A673 (cell line): ENCODE data around the gene UNC13C.

Source experiments
- CTCF ChIP-seq: fragments of 300-800, 200-600 bp; sonication (generic); conservative IDR thresholded peaks from 2 replicates; pipeline ENCODE4 v1.5.1; 2017; ENCODE audit warnings: low read depth, mild to moderate bottlenecking, antibody characterized with exemption, low read length, moderate library complexity, mixed read lengths
- EZH2 ChIP-seq: fragments of 200-600 bp; sonication (generic); IDR thresholded peaks from 2 replicates; pipeline ENCODE4 v1.6.1; 2017; ENCODE audit warnings: borderline replicate concordance, low read depth, mild to moderate bottlenecking, mixed read lengths, antibody characterized with exemption, low read length; ENCODE audit not compliant: poor library complexity, severe bottlenecking

DNA sequence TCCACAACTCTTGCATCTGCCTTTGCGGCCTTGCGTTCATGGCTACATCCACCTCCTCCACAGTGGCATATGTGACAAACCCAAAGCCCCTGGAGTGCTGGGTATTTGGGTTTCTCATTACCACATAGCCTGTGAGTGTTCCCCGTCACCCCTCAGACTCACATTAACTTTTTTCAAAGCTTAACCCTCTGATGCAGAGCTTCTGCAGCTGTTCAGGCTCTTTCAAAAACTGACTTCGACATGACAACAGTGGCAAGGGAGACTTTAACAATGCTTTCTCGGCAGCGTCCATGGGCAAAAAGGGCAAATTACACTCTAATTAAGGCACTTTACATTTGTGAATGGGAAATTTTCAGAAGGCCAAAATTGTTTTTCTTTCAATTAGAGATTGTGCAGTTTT lies 343.2 kb downstream of the UNC13C start:
- TF ChIP-seq CTCF: no peak
- no peak for TF ChIP-seq EZH2
